HG03342 (cell line): Measurements from ENCODE around the gene UBE4A.

Source experiments
- ATAC-seq: cut with Tn5 transposase; IDR thresholded peaks from one replicate; pipeline ENCODE4 v1.9.1; 2021; ENCODE audit warnings: mild to moderate bottlenecking, moderate library complexity; ENCODE audit not compliant: unreplicated experiment

The UBE4A gene

GRCh38 chr11:118435893-118436624 is 76.7 kb downstream of the UBE4A start, which contains the start of gene KMT2A:
KMT2A (plus strand) TSS chr11:118436492; CDS start chr11:118436513, 21 bp downstream.
- ATAC-seq, result peak; percentile 45

GRCh38 chr11:118436639-118437207 is 77.3 kb downstream of the UBE4A start:
- peak; percentile 9 for ATAC-seq

DNA sequence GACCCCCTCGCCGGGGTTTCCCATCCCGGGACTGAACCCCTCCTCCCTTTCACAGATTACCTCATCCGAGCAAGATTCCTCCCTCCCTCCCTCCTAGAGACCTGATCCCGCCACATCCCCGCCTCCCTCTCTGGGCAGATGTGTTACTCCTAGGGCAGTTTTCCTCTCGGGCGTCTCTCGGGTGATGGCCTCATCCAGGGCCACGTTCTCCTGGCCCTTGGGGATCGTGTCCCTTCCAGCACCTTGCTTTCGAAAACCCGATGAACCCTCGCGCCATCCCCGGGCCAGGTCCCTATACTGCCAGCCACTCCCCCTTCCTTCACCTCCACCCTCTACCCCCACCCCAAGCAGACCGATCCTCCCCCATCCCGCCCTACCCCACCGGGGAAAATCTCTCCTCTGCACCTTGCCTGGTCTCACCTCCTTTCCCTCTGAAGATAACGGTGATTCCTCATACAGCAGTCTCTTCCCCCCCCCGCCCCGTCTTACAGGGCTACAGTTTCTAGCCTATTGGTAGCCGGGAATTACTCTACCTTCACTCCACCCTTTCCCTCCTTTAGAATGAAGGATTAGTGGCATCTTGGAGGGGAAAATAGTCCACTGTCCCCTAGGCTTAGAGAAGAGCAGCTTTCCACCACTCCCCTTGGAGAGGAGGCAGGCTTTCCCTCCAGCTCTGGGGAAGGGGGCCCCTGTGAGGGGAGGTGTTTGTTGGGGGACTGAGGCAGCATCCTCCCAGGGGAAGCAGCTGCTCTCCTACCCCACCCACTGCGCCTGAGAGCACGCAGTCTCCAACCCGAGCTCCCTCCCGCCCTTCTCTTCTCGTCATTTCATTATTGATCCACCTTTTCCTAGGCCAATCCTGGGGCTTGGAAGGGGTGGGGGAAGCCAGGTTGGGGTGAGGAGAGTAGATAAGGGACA is 78.1 kb downstream of the UBE4A start:
- no peak for ATAC-seq

GRCh38 chr11:118438314-118438931 is 79.0 kb downstream of the UBE4A start:
- ATAC-seq, result no peak

DNA sequence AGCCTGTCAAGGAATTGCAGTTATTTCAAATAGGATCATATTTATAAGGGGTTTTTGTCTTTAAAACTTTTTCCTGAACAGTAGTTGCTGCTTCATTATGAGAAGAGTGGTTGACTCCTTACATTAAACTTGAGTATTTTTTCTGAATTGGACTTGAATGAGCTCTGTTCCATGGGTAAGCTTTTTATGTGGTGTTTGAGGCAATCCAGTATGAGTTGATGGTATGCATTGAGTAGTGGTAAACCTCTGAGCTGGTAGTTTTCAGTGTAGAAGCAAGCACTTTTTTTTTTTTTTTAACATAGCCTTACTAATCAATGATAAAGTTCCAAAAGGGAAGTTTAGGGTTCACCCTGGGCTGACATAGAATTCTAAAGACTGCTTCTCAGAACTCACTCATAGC is 80.2 kb downstream of the UBE4A start:
- no peak for ATAC-seq

DNA sequence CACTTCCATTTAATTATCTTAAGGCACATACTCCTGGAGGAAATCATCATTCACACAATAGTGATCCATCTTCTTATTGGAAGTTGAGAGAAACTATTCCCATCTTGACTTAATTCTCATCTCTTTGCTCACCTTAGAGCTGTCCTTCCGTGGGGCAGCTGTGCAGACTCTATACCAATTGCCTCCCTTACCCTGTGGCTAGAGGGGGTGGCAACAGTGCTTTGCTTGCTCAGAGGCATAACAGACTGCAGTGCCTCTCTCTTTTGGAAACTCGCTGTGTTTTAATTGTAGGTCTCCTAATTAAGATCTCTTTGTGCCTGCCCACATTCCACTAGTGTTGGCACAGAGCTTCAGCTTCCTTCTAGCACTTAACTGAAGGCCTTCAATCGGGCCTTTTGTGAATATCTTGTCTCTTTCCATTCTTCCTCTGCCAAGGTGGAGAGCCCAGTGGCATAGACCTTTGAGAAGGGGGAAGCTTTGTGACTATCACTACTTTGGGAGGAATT is 82.4 kb downstream of the UBE4A start:
- ATAC-seq, result no peak

GRCh38 chr11:118442301-118442700 is 82.9 kb downstream of the UBE4A start:
- no peak for ATAC-seq

DNA sequence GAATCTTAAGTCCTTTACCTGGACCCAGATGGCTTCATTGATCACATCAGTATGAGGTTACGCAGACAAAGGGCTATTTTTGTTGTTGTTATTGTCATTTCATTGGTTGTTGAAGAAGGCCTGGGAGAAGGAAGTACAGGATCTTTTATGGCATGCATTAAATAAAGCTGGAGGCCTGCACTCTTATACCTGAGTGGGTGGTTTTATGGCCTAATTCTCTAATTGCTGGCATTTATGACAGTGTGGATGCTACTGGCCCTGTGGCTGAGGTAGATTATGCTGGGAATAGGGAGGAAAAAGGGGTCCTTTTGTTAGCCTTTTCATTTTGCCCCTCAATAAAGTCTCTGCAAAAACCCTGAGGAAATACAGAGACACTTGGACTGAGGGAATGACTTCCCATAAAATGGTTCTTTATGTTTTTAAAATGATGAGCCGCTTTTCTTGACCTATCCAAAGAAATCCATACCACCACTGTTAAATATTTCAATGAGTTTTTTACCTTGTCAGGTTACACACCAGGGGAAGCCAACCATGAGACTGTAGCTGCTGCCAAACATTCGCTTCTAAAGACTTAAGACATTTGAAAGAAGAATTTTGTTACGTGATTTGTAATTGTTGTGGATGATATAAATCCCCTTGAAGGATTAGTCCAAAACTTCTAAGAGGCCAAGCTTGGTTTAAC is 83.6 kb downstream of the UBE4A start:
- ATAC-seq, result no peak

DNA sequence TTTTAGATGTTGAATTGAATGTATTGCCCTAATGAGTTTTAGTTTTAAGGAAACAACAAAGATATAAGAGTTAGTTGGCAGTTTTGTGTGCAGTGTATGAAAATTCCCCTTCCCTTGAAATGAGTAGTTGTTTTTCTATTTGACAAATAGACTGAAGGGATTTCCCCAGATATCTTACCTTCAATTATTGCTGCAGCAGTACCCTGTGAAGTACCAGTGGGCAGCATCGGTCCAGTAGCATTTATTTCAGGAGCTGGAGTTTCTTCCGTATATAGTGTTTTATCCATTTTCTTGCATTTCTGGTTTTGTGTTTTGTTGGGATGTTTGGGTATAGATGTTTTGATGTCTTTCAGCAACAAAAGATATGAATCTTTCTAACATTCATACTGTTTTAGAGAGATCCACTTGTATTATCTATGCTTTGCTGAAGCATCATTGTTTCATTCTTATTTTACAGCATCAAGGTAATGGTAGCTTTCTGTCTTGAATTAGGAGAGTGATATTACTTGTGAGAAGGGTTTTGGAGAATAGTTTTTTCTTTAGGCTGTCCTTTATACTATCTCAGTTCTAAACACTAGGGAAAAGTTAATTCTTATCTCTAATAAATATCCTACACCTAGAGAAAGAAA is 84.3 kb downstream of the UBE4A start:
- ATAC-seq, result no peak

DNA sequence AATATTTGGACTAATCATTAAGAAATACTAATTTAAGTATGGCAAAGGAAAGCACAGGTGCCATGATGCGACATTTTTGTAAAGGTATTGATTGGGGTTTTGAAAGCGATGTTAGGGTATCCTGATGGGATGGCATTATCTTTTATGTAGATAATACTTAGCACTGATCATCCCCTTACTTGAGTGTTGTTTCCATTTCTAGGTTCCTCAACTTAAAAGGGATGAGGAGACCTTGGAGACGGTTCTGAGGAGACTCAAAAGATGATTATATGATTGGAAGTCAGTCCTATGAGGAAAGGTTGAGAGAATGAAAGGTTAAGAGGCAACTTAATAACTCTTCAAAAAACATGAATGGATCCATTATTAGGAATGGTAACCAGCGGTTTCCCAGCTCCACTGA is 88.0 kb downstream of the UBE4A start:
- no peak for ATAC-seq

GRCh38 chr11:118448294-118448693 is 88.9 kb downstream of the UBE4A start:
- ATAC-seq, result peak; percentile 86
